Limb (tissue), 2 donors: ENCODE data around the gene MAB21L4.

Experiments
- DNase-seq, 2 donors: peaks; one replicate each; pipeline ENCODE4 v3.0.0-alpha.2; 2016; ENCODE audit errors: extremely low spot score in 2 of 2

Gene MAB21L4

GRCh38 chr2:240837621-240838020 is 58.3 kb downstream of the MAB21L4 start:
- DNase-seq = no peak

DNA sequence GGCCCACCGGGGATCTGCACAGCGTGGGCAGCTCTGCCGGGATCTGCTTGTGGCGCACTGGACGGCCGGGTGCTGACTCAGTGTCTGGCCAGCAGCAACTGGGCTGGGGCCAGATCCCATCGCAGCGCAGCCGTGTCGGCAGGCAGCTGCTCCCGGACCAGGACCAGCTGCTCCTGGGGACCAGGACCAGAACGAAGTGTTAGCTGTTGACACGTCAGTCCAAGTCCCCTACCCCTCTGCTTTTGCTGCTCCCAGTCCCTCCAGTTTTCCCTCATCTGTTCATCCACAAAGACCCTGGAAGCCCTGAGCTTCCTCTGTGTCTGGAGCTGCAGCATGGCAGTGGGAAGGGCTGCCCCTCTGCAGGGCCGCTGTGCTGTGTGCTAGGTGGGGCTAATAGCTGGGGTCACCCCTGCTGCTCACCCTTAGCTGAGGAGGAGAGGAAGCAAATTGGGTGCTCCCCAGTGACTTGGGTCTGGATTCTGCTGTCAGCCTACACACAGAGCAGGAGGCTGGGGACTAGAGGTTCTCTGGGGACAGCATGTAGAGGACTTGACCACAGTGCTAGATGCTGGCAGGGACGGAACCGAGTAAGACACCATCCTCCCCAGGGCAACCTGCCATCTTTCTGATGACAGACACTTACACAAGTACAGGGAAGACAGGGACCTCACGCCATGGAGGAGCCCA is 59.0 kb downstream of the MAB21L4 start:
- no peak for DNase-seq
